ENCODE measurements around the gene KCNV2.

KCNV2 gene

DNA sequence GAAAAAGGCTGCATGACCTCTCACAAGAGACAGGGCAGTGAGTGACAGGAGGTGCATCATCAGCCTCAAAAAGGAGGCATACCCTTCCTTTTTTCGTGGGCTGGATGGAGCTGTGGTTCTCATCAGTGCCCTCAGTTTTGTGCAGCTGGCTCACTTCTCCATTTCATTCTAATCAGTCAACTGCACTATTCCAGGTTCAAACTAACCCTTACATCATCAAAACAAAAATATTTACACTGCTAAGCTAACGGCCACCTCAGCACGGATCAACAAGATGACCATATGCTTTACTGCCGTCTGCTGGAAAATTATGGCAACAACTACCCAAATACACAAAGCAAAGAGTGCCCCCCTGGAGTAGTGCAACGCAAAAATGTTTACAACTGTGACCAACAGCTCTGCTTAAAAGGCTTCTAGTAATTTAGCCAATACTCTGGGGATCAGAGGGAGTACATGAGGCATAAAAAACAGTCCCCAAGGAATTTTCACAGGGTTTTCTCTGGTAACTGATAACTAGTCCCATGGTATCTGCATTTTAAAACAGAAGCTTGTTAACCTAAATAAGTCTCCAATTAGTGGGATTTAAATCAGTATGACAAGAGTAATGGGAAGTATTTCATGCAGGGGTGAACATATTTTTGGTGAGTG is 10.8 kb downstream of the KCNV2 start:
- Histone ChIP-seq H3K4me3 (ENCODE audit: low read depth, low read length, poor library complexity, severe bottlenecking) (no peak overlapping the region), H3K4me1 (ENCODE audit: insufficient read depth, low read length, severe bottlenecking) (peaks cover 11% of the 10 kb centered on the region), H3K36me3 (ENCODE audit: insufficient read depth, low read length) (no peaks in the 10 kb centered on the region), H3F3A (ENCODE audit: insufficient read depth, low read length) (no peaks in the 10 kb centered on the region), H3K27ac (ENCODE audit: low read depth, low read length, poor library complexity, severe bottlenecking) (peak overlapping the region; percentile 46), H3K4me2 (ENCODE audit: low read length) (peak overlapping the region; percentile 18; the same call in 1 of the 2 replicates), H3K9me2 (ENCODE audit: low read depth, low read length) (no peaks in the 10 kb centered on the region), H3K27me3 (ENCODE audit: insufficient read depth, low read length) (no peaks in the 10 kb centered on the region), H4K20me1 (ENCODE audit: insufficient read depth, low read length) (no peaks in the 10 kb centered on the region), H3K9ac (ENCODE audit: low read length) (no peak overlapping the region), H3K9me3 (ENCODE audit: low read length) (no peaks in the 10 kb centered on the region), H2AFZ (ENCODE audit: low read length) (no peak overlapping the region), H3K79me2 (ENCODE audit: insufficient read depth, low read length) (no peaks in the 10 kb centered on the region)
- TF ChIP-seq EZH2 (IDR thresholded peaks at IDR 0.05; ENCODE audit: borderline replicate concordance, low read length): no peak
- TF ChIP-seq, protein P1, sequence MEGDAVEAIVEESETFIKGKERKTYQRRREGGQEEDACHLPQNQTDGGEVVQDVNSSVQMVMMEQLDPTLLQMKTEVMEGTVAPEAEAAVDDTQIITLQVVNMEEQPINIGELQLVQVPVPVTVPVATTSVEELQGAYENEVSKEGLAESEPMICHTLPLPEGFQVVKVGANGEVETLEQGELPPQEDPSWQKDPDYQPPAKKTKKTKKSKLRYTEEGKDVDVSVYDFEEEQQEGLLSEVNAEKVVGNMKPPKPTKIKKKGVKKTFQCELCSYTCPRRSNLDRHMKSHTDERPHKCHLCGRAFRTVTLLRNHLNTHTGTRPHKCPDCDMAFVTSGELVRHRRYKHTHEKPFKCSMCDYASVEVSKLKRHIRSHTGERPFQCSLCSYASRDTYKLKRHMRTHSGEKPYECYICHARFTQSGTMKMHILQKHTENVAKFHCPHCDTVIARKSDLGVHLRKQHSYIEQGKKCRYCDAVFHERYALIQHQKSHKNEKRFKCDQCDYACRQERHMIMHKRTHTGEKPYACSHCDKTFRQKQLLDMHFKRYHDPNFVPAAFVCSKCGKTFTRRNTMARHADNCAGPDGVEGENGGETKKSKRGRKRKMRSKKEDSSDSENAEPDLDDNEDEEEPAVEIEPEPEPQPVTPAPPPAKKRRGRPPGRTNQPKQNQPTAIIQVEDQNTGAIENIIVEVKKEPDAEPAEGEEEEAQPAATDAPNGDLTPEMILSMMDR (IDR thresholded peaks at IDR 0.05; ENCODE audit: low read length): peak; percentile 97

DNA sequence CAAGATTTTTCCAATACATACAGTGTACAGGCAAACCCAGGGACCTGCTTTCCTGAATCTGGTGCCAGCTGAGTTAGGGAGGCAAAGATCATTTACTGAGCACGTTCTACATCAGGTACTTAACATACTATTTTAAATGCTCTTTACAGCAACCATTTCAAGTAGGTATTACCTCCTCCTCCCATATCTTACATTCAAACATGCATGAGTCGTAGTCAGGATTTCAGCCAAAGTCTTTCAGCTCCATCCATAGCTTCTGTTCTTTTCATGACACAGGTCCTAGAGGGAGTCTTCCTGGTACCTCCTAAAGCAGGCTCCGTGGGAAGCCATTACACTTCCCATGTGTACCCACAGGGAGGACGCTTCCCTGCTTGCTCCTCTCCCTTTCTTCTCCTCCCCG is 11.7 kb downstream of the KCNV2 start:
- Histone ChIP-seq H3K79me2 (ENCODE audit: insufficient read depth, low read length) (no peaks in the 10 kb centered on the region), H3K36me3 (ENCODE audit: insufficient read depth, low read length) (no peaks in the 10 kb centered on the region), H3K9ac (ENCODE audit: low read length) (no peak overlapping the region), H3K27ac (ENCODE audit: low read depth, low read length, poor library complexity, severe bottlenecking) (no peak overlapping the region), H3K4me2 (ENCODE audit: low read length) (no peak overlapping the region), H3K27me3 (ENCODE audit: insufficient read depth, low read length) (no peaks in the 10 kb centered on the region), H3F3A (ENCODE audit: insufficient read depth, low read length) (no peaks in the 10 kb centered on the region), H3K4me3 (ENCODE audit: low read depth, low read length, poor library complexity, severe bottlenecking) (no peak overlapping the region), H3K9me2 (ENCODE audit: low read depth, low read length) (no peaks in the 10 kb centered on the region), H2AFZ (ENCODE audit: low read length) (no peak overlapping the region), H4K20me1 (ENCODE audit: insufficient read depth, low read length) (no peaks in the 10 kb centered on the region), H3K4me1 (ENCODE audit: insufficient read depth, low read length, severe bottlenecking) (peaks cover 11% of the 10 kb centered on the region), H3K9me3 (ENCODE audit: low read length) (no peaks in the 10 kb centered on the region)
- TF ChIP-seq, protein P1 (IDR thresholded peaks at IDR 0.05; ENCODE audit: low read length): no peak
- no peak for TF ChIP-seq EZH2 (IDR thresholded peaks at IDR 0.05; ENCODE audit: borderline replicate concordance, low read length)

DNA sequence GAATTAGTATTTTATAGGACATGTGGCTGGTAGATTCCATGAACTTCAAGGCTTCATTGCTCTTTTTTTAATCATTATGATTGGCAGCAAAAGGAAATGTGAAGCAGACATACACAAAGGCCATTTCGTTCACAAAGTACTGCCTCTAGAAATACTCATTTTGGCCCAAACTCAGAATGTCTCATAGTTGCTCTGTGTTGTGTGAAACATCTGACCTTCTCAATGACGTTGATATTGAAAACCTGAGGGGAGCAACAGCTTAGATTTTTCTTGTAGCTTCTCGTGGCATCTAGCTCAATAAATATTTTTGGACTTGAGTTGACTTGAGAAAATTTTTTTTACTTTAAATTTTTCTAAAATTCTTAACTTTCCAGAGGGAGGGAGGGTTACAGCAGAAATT is 12.4 kb downstream of the KCNV2 start:
- H3K27ac ChIP-seq (ENCODE audit: low read depth, low read length, poor library complexity, severe bottlenecking): no peak overlapping the region
- no peaks in the 10 kb centered on the region for H3K27me3 ChIP-seq (ENCODE audit: insufficient read depth, low read length)
- no peaks in the 10 kb centered on the region for H3F3A ChIP-seq (ENCODE audit: insufficient read depth, low read length)
- H2AFZ ChIP-seq (ENCODE audit: low read length): no peak overlapping the region
- H3K4me1 ChIP-seq (ENCODE audit: insufficient read depth, low read length, severe bottlenecking): peaks cover 11% of the 10 kb centered on the region
- no peaks in the 10 kb centered on the region for H4K20me1 ChIP-seq (ENCODE audit: insufficient read depth, low read length)
- TF ChIP-seq, protein P1 (IDR thresholded peaks at IDR 0.05; ENCODE audit: low read length): no peak
- TF ChIP-seq EZH2 (IDR thresholded peaks at IDR 0.05; ENCODE audit: borderline replicate concordance, low read length): no peak
- no peak overlapping the region for H3K4me2 ChIP-seq (ENCODE audit: low read length)
- no peaks in the 10 kb centered on the region for H3K79me2 ChIP-seq (ENCODE audit: insufficient read depth, low read length)
- H3K36me3 ChIP-seq (ENCODE audit: insufficient read depth, low read length): no peaks in the 10 kb centered on the region
- H3K9me2 ChIP-seq (ENCODE audit: low read depth, low read length): no peaks in the 10 kb centered on the region
- no peak overlapping the region for H3K9ac ChIP-seq (ENCODE audit: low read length)
- H3K9me3 ChIP-seq (ENCODE audit: low read length): no peaks in the 10 kb centered on the region
- no peak overlapping the region for H3K4me3 ChIP-seq (ENCODE audit: low read depth, low read length, poor library complexity, severe bottlenecking)

Data from OCI-LY1 (cell line).